Fibroblast of skin of right quadriceps (primary cell): Measurements from ENCODE around the gene PIRT.

Experiments used
- DNase-seq: peaks from one replicate; pipeline ENCODE4 v3.0.0-alpha.2; 2013

The PIRT gene

GRCh38 chr17:10787306-10788045 is 50.4 kb downstream of the PIRT start:
- no peak for DNase-seq

- DNase-seq = no peak
Observed at GRCh38 chr17:10785295-10785694, 52.6 kb downstream of the PIRT start.

GRCh38 chr17:10779609-10780008 is 58.3 kb downstream of the PIRT start:
- no peak for DNase-seq

GRCh38 chr17:10777890-10778289 is 60.0 kb downstream of the PIRT start:
- no peak for DNase-seq

GRCh38 chr17:10777131-10777807 is 60.6 kb downstream of the PIRT start:
- no peak for DNase-seq

- no peak for DNase-seq
Observed at GRCh38 chr17:10776381-10776780, 61.5 kb downstream of the PIRT start.

GRCh38 chr17:10775740-10776356 is 62.0 kb downstream of the PIRT start:
- no peak for DNase-seq

- no peak for DNase-seq
Observed at GRCh38 chr17:10775058-10775457, 62.8 kb downstream of the PIRT start.

GRCh38 chr17:10773391-10773790 is 64.5 kb downstream of the PIRT start:
- DNase-seq = no peak
